ENCODE data around the gene KDM2B. TPM values are rescaled to one million over a fixed set of nuclear protein-coding genes. Genes with fewer than 3 reads are reported as not detected.

The KDM2B gene
- total and polyA plus RNA-seq, 2 of the 8 experiments (the other 6 are each of a cell fraction or from before 2014, with no cell fraction given), result 111 to 162 TPM

GRCh38 chr12:121444842-121445202 is 136.0 kb downstream of the KDM2B start:
- Histone ChIP-seq H3K14ac (ENCODE audit: insufficient read length) (no peak overlapping the region), H2BK12ac (ENCODE audit: low read depth, low read length) (no peak overlapping the region), H3K4me2 (ENCODE audit: insufficient read depth in 1 of 2, low read depth in 2 of 2, low read length in 2 of 2) (no peak overlapping the region), H3K9ac (replicated peaks in 1 of 4; ENCODE audit: extremely low read depth in 1 of 4, low read depth in 3 of 4, low read length in 3 of 4) (no peak overlapping the region), H3K79me2 (ENCODE audit: control insufficient read depth in 1 of 2, insufficient read depth in 2 of 2, low read length in 2 of 2) (peaks cover 0 to 18% of the 10 kb centered on the region in 2 experiments; a peak in 1 of 4 replicates), H3K27ac (ENCODE audit: low read depth, low read length) (peak overlapping the region; percentile 56), H3K4ac (replicated peaks; ENCODE audit: insufficient read length, low read depth, low read length) (no peak overlapping the region), H2AFZ (ENCODE audit: low read length) (no peak overlapping the region), H4K5ac (ENCODE audit: insufficient read length, low read depth, low read length) (no peak overlapping the region), H2BK120ac (replicated peaks; ENCODE audit: low read depth, low read length) (no peak overlapping the region), H3K27me3 (replicated peaks in 1 of 4; ENCODE audit: control insufficient read depth in 3 of 4, extremely low read depth in 1 of 4, insufficient read depth in 3 of 4, low read length in 3 of 4) (no peaks in the 10 kb centered on the region), H4K20me1 (replicated peaks in 1 of 2; ENCODE audit: control insufficient read depth in 1 of 2, insufficient read depth in 2 of 2, low read length in 2 of 2) (peaks cover 17 to 21% of the 10 kb centered on the region in 2 experiments), H2BK5ac (ENCODE audit: low read depth, low read length) (no peak overlapping the region; the same call in 1 of the 2 replicates), H3K4me3 (ENCODE audit: extremely low read depth in 1 of 4, insufficient read depth in 2 of 4, low read depth in 3 of 4, low read length in 4 of 4) (no peak overlapping the region), H2BK15ac (ENCODE audit: low read length) (no peak overlapping the region), H2AK5ac (ENCODE audit: low read depth, low read length) (no peak overlapping the region), H4K91ac (replicated peaks; ENCODE audit: insufficient read length, low read length) (no peak overlapping the region), H3K23me2 (ENCODE audit: low read depth, low read length) (no peaks in the 10 kb centered on the region), H3K9me3 (ENCODE audit: insufficient read depth in 2 of 2, low read depth in 1 of 2, low read length in 1 of 2) (no peaks in the 10 kb centered on the region), H3K79me1 (ENCODE audit: low read depth, low read length) (peaks cover 12% of the 10 kb centered on the region), H3K23ac (ENCODE audit: insufficient read length) (no peak overlapping the region), H2BK20ac (ENCODE audit: low read length) (no peak overlapping the region), H3K18ac (ENCODE audit: extremely low read depth, low read length) (no peak overlapping the region), H4K8ac (ENCODE audit: extremely low read depth, insufficient read depth, low read length) (no peak overlapping the region), H3K36me3 (ENCODE audit: control insufficient read depth in 2 of 4, insufficient read depth in 4 of 4, low read length in 3 of 4) (peaks cover 22 to 49% (median 33%) of the 10 kb centered on the region in 4 experiments), H3K4me1 (replicated peaks in 1 of 4; ENCODE audit: control insufficient read depth in 3 of 4, insufficient read depth in 4 of 4, low read length in 3 of 4) (peaks cover 0 to 2% (median 0%) of the 10 kb centered on the region in 4 experiments; a peak in 4 of 7 replicates), H3K56ac (replicated peaks; ENCODE audit: insufficient read length, low read depth, low read length) (no peak overlapping the region)
- ChIA-PET CTCF (ENCODE audit: partially characterized antibody) (interaction anchor here (0.6 to 7.0 kb wide), 14 partner anchors 13 to 1058 kb away, joined by 3 to 129 read pairs (median 6); partner anchors contain the start of genes ANAPC5 and RNF34), POLR2A (ENCODE audit: partially characterized antibody) (interaction anchor here (1.5 kb wide), 1 partner anchor 45 kb away, joined by 3 read pairs; the partner anchor contains the start of gene RNF34)
- 84% methylated on average over 4 of the region's 4 CpGs; no CpG with 5 or more reads in 1 of the 2 experiments for WGBS, 2 experiments (ENCODE audit: extremely low coverage in 1 of 2, insufficient coverage in 1 of 2, insufficient read length in 1 of 2, insufficient replicate concordance in 2 of 2, low coverage in 1 of 2, low lambda C conversion rate in 2 of 2, missing lambda C conversion rate in 1 of 2)
- FAIRE-seq, result no peak
- no peak for DNase-seq (ENCODE audit: low read depth in 1 of 2, low spot score in 2 of 2)
- no peak for TF ChIP-seq CEBPB (IDR thresholded peaks at IDR 0.05; ENCODE audit: low read depth, low read length)
- no peak for TF ChIP-seq HDAC2 (IDR thresholded peaks at IDR 0.05; ENCODE audit: borderline replicate concordance in 1 of 2, low read depth in 2 of 2, low read length in 2 of 2)
- TF ChIP-seq BRCA1 (IDR thresholded peaks at IDR 0.05; ENCODE audit: low read depth, low read length), result no peak
- TF ChIP-seq CBX5 (IDR thresholded peaks at IDR 0.05; ENCODE audit: low read depth, low read length), result no peak
- no peak for TF ChIP-seq RNF2 (IDR thresholded peaks at IDR 0.05; ENCODE audit: borderline replicate concordance, low read depth, low read length, missing control alignments, poor library complexity, severe bottlenecking)
- no peak for TF ChIP-seq SP1 (IDR thresholded peaks at IDR 0.05; ENCODE audit: low read depth, low read length)
- TF ChIP-seq JUN (IDR thresholded peaks at IDR 0.05; ENCODE audit: low read depth, low read length), result no peak
- no peak for TF ChIP-seq BCL11A (IDR thresholded peaks at IDR 0.05; ENCODE audit: low read depth in 2 of 2, low read length in 2 of 2)
